Parathyroid adenoma (tissue), 2 donors: ENCODE results near the gene LRP1B.

Experiments
- H2AFZ ChIP-seq: fragments of 300-600 bp; sonication (generic); one replicate; pipeline ENCODE4 v1.7.0; 2017; ENCODE audit warnings: antibody characterized with exemption, mild to moderate bottlenecking
- H3K27ac ChIP-seq: fragments of 300-600 bp; sonication (generic); one replicate; pipeline ENCODE4 v1.7.0; 2017
- H3K27me3 ChIP-seq: fragments of 300-600 bp; sonication (generic); one replicate; pipeline ENCODE4 v1.7.0; 2017; ENCODE audit warnings: low read length; ENCODE audit not compliant: control insufficient read depth, insufficient read depth
- H3K36me3 ChIP-seq: fragments of 300-600 bp; sonication (generic); one replicate; pipeline ENCODE4 v1.7.0; 2017; ENCODE audit warnings: low read length; ENCODE audit not compliant: control insufficient read depth, insufficient read depth
- H3K4me1 ChIP-seq: fragments of 300-600 bp; sonication (generic); one replicate; pipeline ENCODE4 v1.7.0; 2017; ENCODE audit warnings: control low read depth
- H3K4me2 ChIP-seq: fragments of 300-600 bp; sonication (generic); one replicate; pipeline ENCODE4 v1.7.0; 2017; ENCODE audit warnings: low read length
- H3K4me3 ChIP-seq: fragments of 300-600 bp; sonication (generic); one replicate; pipeline ENCODE4 v1.7.0; 2017; ENCODE audit warnings: low read depth, low read length
- H3K79me2 ChIP-seq: fragments of 300-600 bp; sonication (generic); one replicate; pipeline ENCODE4 v1.7.0; 2017; ENCODE audit warnings: control low read depth
- H3K9ac ChIP-seq: fragments of 300-600 bp; sonication (generic); one replicate; pipeline ENCODE4 v1.7.0; 2017; ENCODE audit warnings: mild to moderate bottlenecking
- H3K9me3 ChIP-seq: fragments of 300-600 bp; sonication (generic); one replicate; pipeline ENCODE4 v1.7.0; 2017; ENCODE audit warnings: low read length; ENCODE audit not compliant: control insufficient read depth
- CTCF ChIP-seq: fragments of 300-600 bp; sonication (generic); IDR thresholded peaks from one replicate; pipeline ENCODE4 v1.7.0; 2017; ENCODE audit warnings: antibody characterized with exemption, mild to moderate bottlenecking
- donor health status: primary hyperparathyroidism.

Gene LRP1B

GRCh38 chr2:142119347-142119746 lies 11.5 kb downstream of the LRP1B start:
- no peak overlapping the region for H3K27ac ChIP-seq
- H3K9me3 ChIP-seq = no peaks in the 10 kb centered on the region
- H3K9ac ChIP-seq = no peak overlapping the region
- TF ChIP-seq CTCF = no peak
- H3K4me2 ChIP-seq = no peak overlapping the region
- H2AFZ ChIP-seq = no peak overlapping the region
- no peaks in the 10 kb centered on the region for H3K4me1 ChIP-seq
- H3K27me3 ChIP-seq = no peaks in the 10 kb centered on the region
- H3K36me3 ChIP-seq = no peaks in the 10 kb centered on the region
- H3K4me3 ChIP-seq = no peak overlapping the region
- H3K79me2 ChIP-seq = no peaks in the 10 kb centered on the region

DNA sequence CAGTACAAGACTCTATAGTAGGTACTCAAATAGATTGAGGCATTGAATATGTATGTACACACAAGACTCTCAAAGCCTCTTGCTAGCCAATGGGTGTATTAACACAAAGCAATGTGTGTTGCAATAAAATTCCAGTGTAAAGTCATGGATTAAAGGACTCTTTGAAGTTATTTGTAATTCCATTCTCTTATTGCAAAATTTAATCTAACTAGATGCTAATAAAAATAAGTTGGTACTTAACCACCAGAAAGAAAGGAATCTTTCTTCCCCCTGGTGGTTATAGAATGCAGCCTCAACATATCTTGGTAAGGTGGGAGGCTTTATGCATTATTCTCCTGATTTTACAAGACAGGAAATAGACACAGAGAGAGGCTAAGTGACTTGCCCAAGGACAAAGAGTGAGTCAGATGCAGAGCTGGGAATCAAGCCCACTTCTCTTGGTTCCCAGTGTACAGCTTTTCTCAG lies 18.0 kb downstream of the LRP1B start:
- no peaks in the 10 kb centered on the region for H3K79me2 ChIP-seq
- H3K27me3 ChIP-seq = no peaks in the 10 kb centered on the region
- no peak overlapping the region for H3K4me3 ChIP-seq
- no peak overlapping the region for H3K4me2 ChIP-seq
- H3K9me3 ChIP-seq = no peaks in the 10 kb centered on the region
- H3K4me1 ChIP-seq = no peaks in the 10 kb centered on the region
- no peaks in the 10 kb centered on the region for H3K36me3 ChIP-seq
- no peak for TF ChIP-seq CTCF
- no peak overlapping the region for H3K9ac ChIP-seq
- no peak overlapping the region for H2AFZ ChIP-seq
- no peak overlapping the region for H3K27ac ChIP-seq

- no peak overlapping the region for H3K9ac ChIP-seq
- no peak overlapping the region for H3K4me2 ChIP-seq
- H3K27me3 ChIP-seq = no peaks in the 10 kb centered on the region
- no peak for TF ChIP-seq CTCF
- no peak overlapping the region for H3K4me3 ChIP-seq
- no peaks in the 10 kb centered on the region for H3K36me3 ChIP-seq
- H3K4me1 ChIP-seq = no peaks in the 10 kb centered on the region
- H3K27ac ChIP-seq = no peak overlapping the region
- H3K79me2 ChIP-seq = no peaks in the 10 kb centered on the region
- no peak overlapping the region for H2AFZ ChIP-seq
- no peaks in the 10 kb centered on the region for H3K9me3 ChIP-seq
These were observed 26.6 kb downstream of the LRP1B start for GRCh38 chr2:142104134-142104758.

DNA sequence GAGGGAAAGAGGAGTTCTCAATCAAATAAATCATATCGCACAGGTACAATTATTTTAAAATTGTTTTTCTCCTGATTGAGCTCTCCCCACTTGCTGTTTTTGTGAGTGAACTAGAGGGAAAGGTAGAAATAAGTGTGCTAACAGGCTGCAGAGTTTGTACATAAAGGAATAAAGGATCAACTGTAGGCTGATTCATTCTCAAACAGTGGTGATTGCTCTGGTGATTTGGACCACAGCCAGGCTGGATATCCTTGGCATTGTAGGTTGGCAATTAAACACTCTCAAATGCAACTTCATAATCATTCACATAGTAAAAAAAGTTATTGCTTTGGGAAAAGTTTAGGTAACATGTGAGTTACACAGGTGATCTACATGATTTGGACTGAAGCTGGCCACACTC lies 29.8 kb downstream of the LRP1B start:
- Histone ChIP-seq H3K36me3 (no peaks in the 10 kb centered on the region), H3K27me3 (no peaks in the 10 kb centered on the region), H3K4me1 (no peaks in the 10 kb centered on the region), H3K9me3 (no peaks in the 10 kb centered on the region), H2AFZ (no peak overlapping the region), H3K4me2 (no peak overlapping the region), H3K27ac (no peak overlapping the region), H3K4me3 (no peak overlapping the region), H3K79me2 (no peaks in the 10 kb centered on the region), H3K9ac (no peak overlapping the region)
- no peak for TF ChIP-seq CTCF

GRCh38 chr2:142100139-142100873 lies 30.5 kb downstream of the LRP1B start:
- H2AFZ ChIP-seq = no peak overlapping the region
- no peaks in the 10 kb centered on the region for H3K36me3 ChIP-seq
- no peaks in the 10 kb centered on the region for H3K27me3 ChIP-seq
- H3K79me2 ChIP-seq = no peaks in the 10 kb centered on the region
- no peak overlapping the region for H3K4me3 ChIP-seq
- no peak overlapping the region for H3K9ac ChIP-seq
- H3K4me2 ChIP-seq = no peak overlapping the region
- H3K9me3 ChIP-seq = no peaks in the 10 kb centered on the region
- H3K4me1 ChIP-seq = no peaks in the 10 kb centered on the region
- TF ChIP-seq CTCF = no peak
- no peak overlapping the region for H3K27ac ChIP-seq
